22Rv1 (cell line): ENCODE measurements around the gene MCRS1.

Experiments
- H3K27ac ChIP-seq: fragments of 450-650 bp; 2 replicates; pipeline ENCODE4 v1.5.1; 2017
- ZFX ChIP-seq: fragments of 450-650 bp; IDR thresholded peaks from 2 replicates; pipeline ENCODE4 v1.6.1; 2017; ENCODE audit warnings: antibody characterized with exemption, borderline replicate concordance
- TF ChIP-seq, protein P1 (sequence below): fragments of 450-650 bp; IDR thresholded peaks from 2 replicates; pipeline ENCODE4 v1.5.1; 2017; ENCODE audit warnings: mild to moderate bottlenecking

Gene MCRS1

DNA sequence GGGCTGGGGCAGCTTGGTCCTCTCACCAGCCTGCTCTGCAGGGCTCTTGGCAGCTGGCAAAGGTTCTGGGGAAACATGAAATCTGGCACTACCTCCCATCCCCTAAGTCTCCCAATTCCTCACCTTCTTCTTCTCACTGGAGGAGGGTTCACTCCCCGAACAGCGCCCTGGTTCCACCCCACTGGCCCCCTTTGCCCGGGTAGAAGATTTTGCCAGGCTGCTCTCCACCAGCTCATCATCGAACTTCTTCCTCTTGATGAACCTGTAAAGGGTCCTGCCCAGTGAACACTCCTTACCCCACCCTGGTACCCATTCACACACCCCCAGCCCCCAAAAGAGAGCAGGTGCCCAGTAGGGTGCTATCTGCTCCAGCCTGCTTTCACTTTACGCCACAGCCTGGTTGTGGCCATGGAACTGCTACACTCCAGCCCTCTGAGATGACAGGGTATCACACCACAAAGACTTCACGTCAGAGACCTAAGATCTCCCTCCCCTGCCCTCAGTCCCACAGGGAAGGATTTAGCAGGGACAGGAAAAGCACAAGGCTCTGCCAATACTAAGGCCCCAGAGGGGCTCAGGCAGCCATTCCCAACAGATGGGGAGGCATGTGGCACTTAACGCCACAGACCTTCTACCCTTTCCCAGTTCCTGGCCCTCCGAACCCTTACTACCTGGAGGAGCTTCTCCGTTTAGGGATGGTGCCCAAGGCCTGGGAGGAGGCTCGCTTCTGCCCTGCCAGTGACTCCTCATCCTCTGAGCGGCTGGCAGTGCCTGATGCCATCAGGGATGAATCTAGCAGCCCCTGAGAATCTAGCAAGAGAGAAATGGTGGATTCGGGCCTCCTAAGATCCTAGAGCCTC lies 2.3 kb downstream of the MCRS1 start:
- no peak overlapping the region for H3K27ac ChIP-seq
- no peak for TF ChIP-seq ZFX
- TF ChIP-seq, protein P1, sequence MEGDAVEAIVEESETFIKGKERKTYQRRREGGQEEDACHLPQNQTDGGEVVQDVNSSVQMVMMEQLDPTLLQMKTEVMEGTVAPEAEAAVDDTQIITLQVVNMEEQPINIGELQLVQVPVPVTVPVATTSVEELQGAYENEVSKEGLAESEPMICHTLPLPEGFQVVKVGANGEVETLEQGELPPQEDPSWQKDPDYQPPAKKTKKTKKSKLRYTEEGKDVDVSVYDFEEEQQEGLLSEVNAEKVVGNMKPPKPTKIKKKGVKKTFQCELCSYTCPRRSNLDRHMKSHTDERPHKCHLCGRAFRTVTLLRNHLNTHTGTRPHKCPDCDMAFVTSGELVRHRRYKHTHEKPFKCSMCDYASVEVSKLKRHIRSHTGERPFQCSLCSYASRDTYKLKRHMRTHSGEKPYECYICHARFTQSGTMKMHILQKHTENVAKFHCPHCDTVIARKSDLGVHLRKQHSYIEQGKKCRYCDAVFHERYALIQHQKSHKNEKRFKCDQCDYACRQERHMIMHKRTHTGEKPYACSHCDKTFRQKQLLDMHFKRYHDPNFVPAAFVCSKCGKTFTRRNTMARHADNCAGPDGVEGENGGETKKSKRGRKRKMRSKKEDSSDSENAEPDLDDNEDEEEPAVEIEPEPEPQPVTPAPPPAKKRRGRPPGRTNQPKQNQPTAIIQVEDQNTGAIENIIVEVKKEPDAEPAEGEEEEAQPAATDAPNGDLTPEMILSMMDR, result no peak

DNA sequence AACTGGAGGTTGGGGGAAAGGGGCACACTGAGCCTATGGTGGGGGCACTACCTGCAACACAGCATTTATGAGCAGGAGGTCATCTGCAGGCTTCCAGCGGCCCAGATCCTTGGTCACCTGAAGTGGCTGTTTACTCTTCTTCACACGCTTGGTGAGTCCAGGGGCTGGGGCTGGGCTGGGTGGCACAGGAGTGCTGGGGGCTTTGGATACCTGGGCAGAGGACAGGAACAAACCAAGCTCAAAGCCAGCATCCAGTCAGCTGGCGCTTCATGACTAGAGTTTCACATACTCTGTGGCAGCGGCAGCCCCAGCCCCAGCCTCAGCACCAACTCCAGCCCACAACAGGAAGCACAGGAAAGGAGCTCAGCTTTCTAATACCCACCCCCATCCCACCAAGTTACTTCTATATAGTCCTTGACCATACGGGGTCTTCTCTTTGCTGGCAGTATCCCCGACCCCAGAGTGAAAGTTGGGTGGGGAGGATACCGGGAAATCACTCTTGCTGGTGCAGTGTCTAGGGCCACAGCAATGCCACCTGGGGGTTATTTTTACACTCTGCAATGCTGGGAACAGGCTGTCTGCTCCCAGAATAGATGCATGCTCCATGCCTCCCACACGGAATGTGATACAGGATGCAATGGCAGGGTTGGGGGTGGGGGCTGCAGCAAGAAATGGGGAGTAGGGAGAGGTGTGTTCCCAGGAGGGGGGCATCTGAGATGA lies 3.1 kb downstream of the MCRS1 start:
- no peak overlapping the region for H3K27ac ChIP-seq
- TF ChIP-seq ZFX, result no peak
- TF ChIP-seq, protein P1, result no peak

DNA sequence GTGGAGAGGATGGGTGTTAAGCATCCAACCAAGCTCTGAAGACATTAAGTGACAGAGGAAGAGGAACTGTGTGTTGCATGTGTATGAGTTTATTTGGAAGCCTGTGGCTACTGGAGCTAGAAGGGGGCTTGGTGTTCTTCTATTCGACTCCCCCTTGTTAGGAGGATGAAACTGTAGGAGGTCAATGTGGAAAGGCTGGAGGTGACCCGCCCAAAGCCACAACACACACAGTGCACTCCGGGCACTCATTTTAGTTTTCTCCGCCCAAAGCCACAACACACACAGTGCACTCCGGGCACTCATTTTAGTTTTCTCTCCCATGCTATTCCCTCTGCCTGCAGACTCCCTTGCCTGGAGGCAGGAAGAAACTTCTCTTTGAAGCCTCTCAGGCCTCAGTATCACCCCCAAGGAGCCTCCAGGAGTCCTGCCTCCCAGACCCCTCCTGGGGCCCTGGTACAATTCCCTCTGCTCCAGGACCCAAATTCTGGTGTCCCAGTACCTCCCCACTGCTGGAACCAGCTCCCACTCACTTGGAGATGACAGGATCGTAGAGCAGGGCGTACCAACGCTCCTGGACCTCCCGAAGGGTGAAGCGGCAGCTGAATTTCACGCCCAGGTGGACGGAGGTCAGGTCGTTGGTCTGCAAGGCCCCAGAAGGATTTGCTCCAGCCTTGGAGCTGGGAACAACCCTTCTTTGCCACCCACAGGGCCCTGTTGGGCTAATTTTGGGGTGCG lies 3.8 kb downstream of the MCRS1 start:
- TF ChIP-seq, protein P1, result no peak
- no peak for TF ChIP-seq ZFX
- no peak overlapping the region for H3K27ac ChIP-seq

DNA sequence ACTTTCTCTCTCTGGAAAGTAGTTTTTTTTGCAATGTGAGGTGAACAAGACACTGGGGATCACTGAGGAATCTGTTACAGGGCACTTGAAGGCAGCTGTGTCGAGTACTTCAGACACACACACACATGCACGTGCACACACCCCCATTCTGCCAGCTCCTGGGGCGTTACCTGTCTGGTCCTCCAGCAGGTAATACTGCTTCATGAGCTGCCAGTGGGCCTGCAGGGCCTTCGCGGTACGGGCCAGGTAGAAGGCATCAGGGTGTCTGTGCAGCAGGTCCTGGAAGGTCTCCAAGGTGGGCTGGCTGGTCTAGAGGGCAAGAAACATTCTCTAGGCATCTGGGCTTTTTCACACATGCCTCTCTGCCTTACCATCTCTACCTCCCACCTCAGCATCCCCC lies 5.1 kb downstream of the MCRS1 start:
- no peak overlapping the region for H3K27ac ChIP-seq
- TF ChIP-seq ZFX, result no peak
- TF ChIP-seq, protein P1, result no peak

DNA sequence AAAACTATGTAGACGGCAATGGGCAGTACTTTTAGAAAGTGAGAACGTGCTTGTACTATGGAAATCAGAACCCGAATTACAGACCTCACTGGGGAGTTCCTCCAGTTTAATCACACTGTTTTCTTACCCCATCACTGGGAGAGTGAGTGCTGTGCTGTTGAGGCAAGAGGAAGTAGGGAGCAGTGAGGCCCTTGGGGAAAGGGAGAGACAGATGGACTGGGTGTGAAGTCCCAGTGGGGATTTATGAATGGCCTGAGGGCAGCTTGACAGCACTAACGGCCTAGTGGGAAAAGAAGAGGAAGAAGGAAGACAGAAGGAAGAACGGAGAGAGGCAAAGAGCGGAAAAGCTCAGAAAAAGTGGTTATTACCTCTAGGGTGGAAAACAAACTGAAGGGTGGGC lies 5.7 kb downstream of the MCRS1 start:
- no peak overlapping the region for H3K27ac ChIP-seq
- TF ChIP-seq ZFX, result no peak
- TF ChIP-seq, protein P1, result no peak

DNA sequence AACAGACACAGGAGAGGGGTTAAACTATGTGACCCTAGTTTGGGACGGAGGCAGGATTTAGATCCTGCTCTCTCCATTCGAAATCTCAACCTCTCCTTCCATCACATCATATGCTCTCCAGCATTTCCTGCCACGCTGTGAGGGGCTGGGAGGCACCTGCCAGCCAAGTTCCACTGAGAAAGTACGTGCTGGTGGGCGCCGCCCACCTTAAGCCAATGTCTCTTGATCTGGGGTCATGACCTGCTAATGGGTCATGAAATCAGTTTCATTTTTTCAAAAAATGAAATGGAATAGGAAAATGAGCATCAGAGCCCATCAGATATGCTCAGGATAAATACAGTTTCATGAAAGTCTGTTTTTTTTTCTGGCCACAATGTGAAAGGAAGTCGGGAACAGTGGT lies 7.2 kb downstream of the MCRS1 start:
- TF ChIP-seq ZFX, result no peak
- TF ChIP-seq, protein P1, result no peak
- H3K27ac ChIP-seq, result no peak overlapping the region
